Stimulated activated CD4-positive, alpha-beta T cell treated with anti-CD3 and anti-CD28 coated beads, Interleukin-12 subunit alpha, Interleukin-12 subunit beta, amount 100 ng/mL, for 4 hours (primary cell): ENCODE data around the gene LRCH1.
"Not testable (repeated sequence)": the region's sequence is repeated elsewhere in the genome, so short reads cannot be mapped to it uniquely, and the experiment has no call there.

ENCODE experiments used
- DNase-seq: peaks from one replicate; pipeline ENCODE4 v3.0.0-alpha.2; 2020

Gene LRCH1

DNA sequence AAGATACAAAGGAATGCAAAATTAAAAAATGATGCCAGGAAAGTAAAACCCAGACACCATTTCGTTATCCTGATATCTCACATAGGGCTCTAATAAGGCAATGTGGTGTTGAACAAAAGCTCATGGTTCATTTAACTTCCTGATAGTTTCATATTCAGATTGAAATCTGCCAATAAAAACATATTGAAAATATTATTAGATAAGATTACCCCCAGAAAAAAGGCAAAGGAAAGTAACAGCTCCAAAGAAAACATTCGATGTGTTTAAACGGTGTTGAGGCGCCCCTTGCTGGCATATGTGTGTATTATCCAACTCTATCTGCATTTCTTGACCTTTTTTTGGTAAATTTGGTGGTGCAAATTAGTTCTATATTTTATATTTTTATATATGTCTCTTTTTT lies 168.1 kb downstream of the LRCH1 start:
- DNase-seq: peak; percentile 26

GRCh38 chr13:46726347-46726746 lies 173.4 kb downstream of the LRCH1 start:
- DNase-seq: no peak

DNA sequence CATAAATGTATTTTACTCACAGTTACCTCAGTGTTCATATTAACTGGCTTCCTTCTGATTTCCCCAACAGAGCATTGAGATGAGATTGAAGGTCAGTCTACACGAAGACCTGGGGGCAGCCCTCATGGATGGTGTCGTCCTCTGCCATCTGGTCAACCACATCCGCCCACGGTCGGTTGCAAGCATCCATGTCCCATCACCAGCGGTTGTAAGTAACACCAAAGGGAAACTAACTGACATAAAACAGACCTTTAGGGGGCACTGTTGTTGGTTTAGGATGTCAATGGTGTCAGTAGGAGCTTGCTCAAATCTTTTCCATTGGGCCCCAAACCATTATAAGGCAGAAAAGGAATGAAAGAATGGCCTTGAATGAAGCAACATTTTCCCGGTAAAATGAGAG lies 175.8 kb downstream of the LRCH1 start:
- DNase-seq: no peak

GRCh38 chr13:46731535-46731934 lies 178.6 kb downstream of the LRCH1 start:
- DNase-seq: no peak

GRCh38 chr13:46735425-46735824 lies 182.5 kb downstream of the LRCH1 start:
- no peak for DNase-seq

GRCh38 chr13:46736541-46737310 lies 183.8 kb downstream of the LRCH1 start:
- DNase-seq: no peak

- no peak for DNase-seq
Measured at GRCh38 chr13:46738055-46738454, 185.1 kb downstream of the LRCH1 start.

- DNase-seq: no peak
Measured at GRCh38 chr13:46738766-46739165, 185.8 kb downstream of the LRCH1 start.

DNA sequence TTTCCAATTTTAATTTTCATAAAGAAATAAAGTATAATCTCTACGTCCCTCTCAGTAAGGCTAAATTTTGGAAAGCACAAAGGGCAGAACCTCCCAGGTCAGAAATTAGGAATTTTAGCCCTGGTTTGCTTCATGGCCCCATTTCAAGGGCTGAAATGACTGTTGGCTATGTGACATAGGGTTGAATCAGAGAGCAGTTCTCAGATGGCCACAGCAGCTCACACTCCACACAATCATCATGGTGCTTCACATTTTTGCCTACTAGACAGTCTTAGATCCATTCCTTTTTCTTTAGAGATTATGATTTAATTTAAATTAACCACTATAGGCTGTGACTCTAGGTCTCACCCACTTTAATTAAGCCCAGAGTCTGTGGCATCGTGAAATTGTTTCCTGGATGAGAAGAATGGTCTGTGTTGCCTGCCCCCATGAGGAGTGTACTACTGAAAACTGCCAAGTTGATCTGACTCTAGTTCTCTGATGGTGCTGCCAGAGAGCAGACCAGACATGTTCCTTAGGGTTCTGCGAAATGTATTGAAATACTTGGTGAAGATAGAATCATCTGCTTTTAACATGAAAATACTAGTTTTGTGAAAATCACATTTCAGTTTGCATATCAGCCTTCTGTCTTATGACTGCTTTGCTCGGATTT lies 186.6 kb downstream of the LRCH1 start:
- no peak for DNase-seq

DNA sequence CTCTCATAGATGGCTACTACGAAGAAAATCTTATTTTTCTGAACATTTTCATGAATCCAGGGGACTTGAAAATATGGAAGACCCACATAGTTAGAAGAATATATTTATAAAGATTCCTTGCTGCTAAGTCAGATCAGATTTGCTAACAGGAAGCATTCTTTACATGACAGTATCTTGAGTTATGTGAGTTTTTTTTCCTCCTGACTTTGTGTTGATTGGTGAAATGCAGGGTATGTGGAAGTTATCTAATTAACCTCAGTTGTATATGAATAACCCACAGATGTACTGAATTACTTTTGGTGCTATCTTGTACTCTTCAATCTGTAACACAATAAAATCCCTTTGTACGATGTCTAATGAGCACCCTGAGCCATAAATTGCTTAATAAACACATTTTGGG lies 190.2 kb downstream of the LRCH1 start:
- no peak for DNase-seq

- no peak for DNase-seq
Measured at GRCh38 chr13:46745062-46745461, 192.1 kb downstream of the LRCH1 start.

DNA sequence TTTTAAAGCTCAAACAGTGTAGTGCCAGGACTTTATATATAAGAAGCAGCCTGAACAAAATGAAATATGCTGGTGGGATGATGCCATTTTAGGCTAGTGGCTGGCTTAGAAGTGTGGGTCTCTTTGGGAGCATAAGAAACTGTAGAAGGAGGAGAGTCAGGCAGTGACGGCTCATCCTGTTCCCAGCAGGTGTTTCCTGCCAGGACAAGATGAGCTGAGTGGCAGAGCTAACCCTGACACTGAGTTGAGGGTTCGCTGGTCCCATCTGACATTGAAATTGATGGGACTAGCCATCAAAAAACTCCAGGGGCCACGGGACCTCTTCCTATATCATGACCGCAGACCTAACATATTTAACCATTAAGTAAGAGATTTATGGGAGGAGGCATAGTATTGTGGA lies 192.7 kb downstream of the LRCH1 start:
- no peak for DNase-seq

DNA sequence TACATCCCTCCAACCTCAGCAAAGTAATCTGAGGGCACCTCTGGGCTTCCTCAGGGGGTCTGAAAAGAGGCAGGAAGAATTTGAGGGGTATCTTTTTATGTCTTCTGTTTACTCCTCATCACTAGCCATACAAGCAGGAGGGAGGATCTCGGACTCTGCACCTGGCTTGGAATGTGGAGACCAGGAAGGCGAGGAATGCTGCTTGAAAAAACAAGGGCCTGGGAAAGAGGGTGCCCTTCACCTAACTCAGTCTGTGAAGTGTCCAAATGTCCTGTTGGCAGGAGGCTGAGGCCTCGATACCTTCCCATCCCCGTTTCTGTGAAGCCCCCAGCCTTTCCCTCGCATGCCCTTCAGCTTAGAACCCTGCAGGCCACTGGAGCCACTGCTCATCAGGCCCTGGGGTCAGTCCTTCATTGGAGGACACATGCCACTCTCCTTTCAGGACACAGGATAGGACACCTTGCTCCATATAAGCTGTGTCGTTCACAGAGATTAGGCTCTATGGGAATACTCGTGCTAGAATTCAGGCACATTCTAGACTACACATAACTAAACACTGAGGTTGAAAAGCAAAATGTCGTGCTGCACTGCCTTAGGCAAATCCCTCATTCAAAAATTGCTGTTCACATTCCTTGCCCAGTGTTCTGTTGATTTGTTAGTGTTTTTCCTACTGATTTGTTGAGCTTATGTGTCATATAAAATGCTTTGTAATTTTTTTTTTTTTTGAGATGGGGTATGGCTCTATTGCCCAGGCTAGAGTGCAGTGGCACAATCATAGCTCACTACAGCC lies 194.3 kb downstream of the LRCH1 start:
- DNase-seq: no peak

- DNase-seq: no peak
Measured at GRCh38 chr13:46748300-46748699, 195.3 kb downstream of the LRCH1 start.

- no peak for DNase-seq
Measured at GRCh38 chr13:46749951-46750350, 197.0 kb downstream of the LRCH1 start.

- DNase-seq: peak; percentile 4
Measured at GRCh38 chr13:46751811-46752635, 199.1 kb downstream of the LRCH1 start.

DNA sequence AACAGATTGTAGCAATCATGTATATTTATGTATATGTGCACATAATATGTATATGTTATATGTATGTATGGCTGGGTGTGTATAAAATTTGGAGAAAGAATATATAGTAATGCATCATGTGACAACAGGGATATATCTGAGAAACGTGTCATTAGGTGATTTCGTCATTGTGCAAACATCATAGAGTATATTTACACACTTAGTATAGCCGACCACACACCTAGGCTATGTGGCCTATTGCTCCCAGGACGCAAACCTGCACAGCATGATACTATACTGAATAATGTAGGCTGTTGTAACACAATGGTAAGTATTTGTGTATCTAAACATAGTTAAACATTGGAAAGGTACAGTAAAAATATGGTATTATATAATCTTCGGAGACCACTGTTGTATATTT lies 200.2 kb downstream of the LRCH1 start:
- no peak for DNase-seq

DNA sequence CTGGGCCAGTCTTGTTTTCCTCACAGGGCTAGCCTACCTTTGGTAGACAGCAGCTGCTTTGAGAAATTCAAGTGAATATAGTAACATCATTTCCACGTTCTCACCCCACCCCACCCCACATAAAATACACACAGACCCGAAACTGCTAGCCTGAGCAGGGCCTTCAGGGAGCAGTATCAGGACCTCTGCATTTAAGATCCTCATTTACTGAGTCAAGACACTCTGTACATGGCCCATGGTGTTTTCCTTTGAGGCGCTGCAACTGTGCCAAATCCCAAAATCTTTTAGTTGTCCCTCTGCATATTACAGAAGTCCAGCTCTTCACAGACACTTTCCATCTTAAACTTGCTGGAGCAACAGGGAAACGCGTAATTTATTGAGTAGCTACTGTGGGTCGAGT lies 200.9 kb downstream of the LRCH1 start:
- DNase-seq: no peak

- no peak for DNase-seq
Measured at GRCh38 chr13:46754812-46755211, 201.8 kb downstream of the LRCH1 start.

DNA sequence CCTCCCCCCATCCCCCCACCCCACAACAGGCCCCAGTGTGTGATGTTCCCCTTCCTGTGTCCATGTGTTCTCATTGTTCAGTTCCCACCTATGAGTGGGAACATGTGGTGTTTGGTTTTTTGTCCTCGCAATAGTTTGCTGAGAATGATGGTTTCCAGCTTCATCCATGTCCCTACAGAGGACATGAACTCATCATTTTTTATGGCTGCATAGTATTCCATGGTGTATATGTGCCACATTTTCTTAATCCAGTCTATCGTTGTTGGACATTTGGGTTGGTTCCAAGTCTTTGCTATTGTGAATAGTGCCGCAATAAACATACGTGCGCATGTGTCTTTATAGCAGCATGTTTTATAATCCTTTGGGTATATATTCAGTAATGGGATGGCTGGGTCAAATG lies 202.5 kb downstream of the LRCH1 start:
- DNase-seq: not testable (repeated sequence)

- DNase-seq: no peak
Measured at GRCh38 chr13:46756977-46757376, 204.0 kb downstream of the LRCH1 start.

DNA sequence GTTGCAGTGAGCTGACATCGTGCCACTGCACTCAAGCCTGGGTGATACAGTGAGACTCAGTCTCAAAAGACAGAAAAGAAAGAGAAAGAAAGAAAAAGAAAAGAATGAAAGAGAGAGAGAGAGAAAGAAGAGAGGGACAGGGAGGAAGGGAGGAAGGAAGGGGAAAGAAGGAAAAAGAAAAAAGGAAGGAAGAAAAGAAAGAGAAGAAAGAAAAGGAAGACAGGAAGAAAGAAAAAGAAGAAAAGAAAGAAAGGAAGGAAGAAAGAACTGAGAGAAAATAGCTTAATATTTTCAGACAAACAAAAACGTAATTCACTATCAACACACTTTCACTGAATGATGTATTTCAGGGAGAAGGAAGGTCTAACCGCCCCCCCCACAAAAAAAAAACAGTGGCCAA lies 204.7 kb downstream of the LRCH1 start:
- no peak for DNase-seq

DNA sequence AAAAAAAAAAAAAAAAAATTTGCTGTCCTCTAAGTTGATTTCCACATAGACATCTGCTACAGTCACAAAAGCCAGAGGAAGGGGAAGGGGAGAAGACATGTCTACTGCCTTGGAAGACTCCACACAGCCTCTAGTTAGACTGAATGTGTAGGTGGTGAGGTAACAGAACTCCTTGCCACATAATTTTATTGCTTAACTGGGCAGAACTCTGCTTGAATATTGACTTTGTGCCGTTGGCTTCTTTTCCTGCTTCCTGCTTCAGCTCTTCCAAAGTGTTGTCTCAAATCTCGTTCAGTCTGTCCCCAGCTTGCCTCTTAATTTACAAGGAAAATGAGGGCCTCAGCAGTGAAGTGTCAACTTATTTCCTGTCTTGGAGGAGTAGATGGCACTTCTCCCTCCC lies 206.9 kb downstream of the LRCH1 start:
- DNase-seq: no peak
